OCI-LY7 (cell line): Measurements from ENCODE around the gene RRP1B.
"Not testable (repeated sequence)": the region's sequence is repeated elsewhere in the genome, so short reads cannot be mapped to it uniquely, and the experiment has no call there.

Experiments used
- CTCF ChIP-seq: fragments of 200-600 bp; sonication (generic); conservative IDR thresholded peaks from 2 replicates; pipeline ENCODE4 v1.5.1; 2014; ENCODE audit warnings: mild to moderate bottlenecking, antibody characterized with exemption, low read length, moderate library complexity, mixed read lengths
- EZH2phosphoT487 ChIP-seq: fragments of 200-600 bp; sonication (generic); IDR thresholded peaks from 2 replicates; pipeline ENCODE4 v1.6.1; 2018; ENCODE audit warnings: low read depth, borderline replicate concordance, mild to moderate bottlenecking, mixed run types, antibody characterized with exemption, low read length, moderate library complexity, mixed read lengths

- not testable (repeated sequence) for TF ChIP-seq CTCF, EZH2phosphoT487
Measured at GRCh38 chr21:43713123-43713522, 53.8 kb downstream of the RRP1B start.
